ENCODE results near the gene OVOL3.

GRCh38 chr19:36111200-36111539, 227 bp downstream of the OVOL3 start:
- TF ChIP-seq EZH2 (IDR thresholded peaks at IDR 0.05; ENCODE audit: insufficient read depth, poor library complexity, severe bottlenecking) (no peak), EZH2phosphoT487 (IDR thresholded peaks at IDR 0.05; ENCODE audit: insufficient read depth, low read depth) (no peak)
